Endothelial cell of umbilical vein (primary cell): Measurements from ENCODE around the gene FPGS. TPM values are rescaled to one million over a fixed set of nuclear protein-coding genes. Genes with fewer than 3 reads are reported as not detected.

Source experiments
- BruUV-seq: library from RNA; stranded (reverse); fragments of 400-500 nt; replicated peaks from 2 replicates; lab custom pipeline; 2021; lab: Mats Ljungman, UMichigan
- CTCF ChIA-PET: fragments of 300-600, 350-600 bp; sonication (Branson Sonifier 250); formaldehyde crosslinking; loops from one replicate; lab custom pipeline; 2021; ENCODE audit warnings: antibody characterized with exemption, inconsistent platforms; lab: Charles Lee
- POLR2A ChIA-PET: fragments of 300-600, 350-600 bp; sonication (Branson Sonifier 250); formaldehyde crosslinking; loops from one replicate; lab custom pipeline; 2021; ENCODE audit warnings: antibody characterized with exemption, inconsistent platforms; lab: Charles Lee
- DNase-seq: peaks from one replicate; pipeline ENCODE4 v3.0.0-alpha.2; 2011; ENCODE audit warnings: low read depth, low spot score
- FAIRE-seq: peaks from 2 replicates; lab custom pipeline; 2011; peaks lifted over from hg19 to GRCh38; lab: Jason Lieb, UNC
- H2AFZ ChIP-seq: 2 replicates; pipeline ENCODE4 v1.6.0; 2012; ENCODE audit warnings: low read depth, low read length, control low read depth, inconsistent platforms
- H3K27ac ChIP-seq: 2 replicates; pipeline ENCODE4 v1.5.1; 2011; ENCODE audit warnings: low read depth, mild to moderate bottlenecking, control low read depth, low read length, moderate library complexity; ENCODE audit not compliant: insufficient read depth
- H3K27me3 ChIP-seq, 2 experiments: 2 replicates each; pipeline versions ENCODE4 v1.6.0 to v1.6.1; 2011; ENCODE audit warnings: low read length in 2 of 2, mixed read lengths in 1 of 2; ENCODE audit not compliant: control insufficient read depth in 2 of 2, insufficient read depth in 2 of 2
- H3K36me3 ChIP-seq, 2 experiments: 2 replicates in 1 of 2; 3 replicates in 1 of 2; pipeline ENCODE4 v1.5.1; 2011; ENCODE audit warnings: low read length in 2 of 2, mild to moderate bottlenecking in 1 of 2, moderate library complexity in 1 of 2; ENCODE audit not compliant: control insufficient read depth in 2 of 2, insufficient read depth in 2 of 2; ENCODE audit errors: extremely low read depth in 1 of 2
- H3K4me1 ChIP-seq: 3 replicates; pipeline ENCODE4 v1.5.1; 2011; ENCODE audit warnings: mild to moderate bottlenecking, low read length; ENCODE audit not compliant: control insufficient read depth, insufficient read depth; ENCODE audit errors: extremely low read depth
- H3K4me2 ChIP-seq: 2 replicates; pipeline ENCODE4 v1.6.1; 2011; ENCODE audit warnings: low read length, control low read depth, mixed read lengths; ENCODE audit not compliant: insufficient read depth
- H3K4me3 ChIP-seq, 3 experiments: fragments of 200-600 bp in 1 of 3; sonication (generic), shearing (Covaris generic) in 1 of 3; replicated peaks in 1 of 3; 2 replicates each; pipeline ENCODE4 v1.5.1; 2011 to 2016; ENCODE audit warnings: control low read depth in 3 of 3, low read length in 3 of 3, mild to moderate bottlenecking in 2 of 3, inconsistent platforms in 1 of 3, low read depth in 1 of 3, moderate library complexity in 1 of 3; ENCODE audit not compliant: insufficient read depth in 1 of 3
- H3K79me2 ChIP-seq: 2 replicates; pipeline ENCODE4 v1.6.0; 2012; ENCODE audit warnings: low read length, inconsistent platforms; ENCODE audit not compliant: control insufficient read depth, insufficient read depth
- H3K9ac ChIP-seq: replicated peaks from 2 replicates; pipeline ENCODE3; 2011; ENCODE audit warnings: low read length, control low read depth; ENCODE audit not compliant: insufficient read depth; ENCODE audit errors: extremely low read depth
- H3K9me1 ChIP-seq: replicated peaks from 3 replicates; pipeline ENCODE4 v1.6.0; 2011; ENCODE audit warnings: mild to moderate bottlenecking, low read length; ENCODE audit not compliant: control insufficient read depth, insufficient read depth; ENCODE audit errors: extremely low read depth
- H3K9me3 ChIP-seq: replicated peaks from 2 replicates; pipeline ENCODE4 v1.5.1; 2012; ENCODE audit warnings: low read length, inconsistent platforms; ENCODE audit not compliant: control insufficient read depth, insufficient read depth
- H4K20me1 ChIP-seq: replicated peaks from 2 replicates; pipeline ENCODE3; 2011; ENCODE audit warnings: mild to moderate bottlenecking, low read length; ENCODE audit not compliant: control insufficient read depth, insufficient read depth; ENCODE audit errors: extremely low read depth
- EZH2 ChIP-seq: IDR thresholded peaks from 2 replicates; pipeline ENCODE4 v1.6.1; 2012; ENCODE audit warnings: borderline replicate concordance, low read depth, mild to moderate bottlenecking, moderate library complexity, low read length, inconsistent platforms; ENCODE audit not compliant: severe bottlenecking
- FOS ChIP-seq: IDR thresholded peaks from 2 replicates; pipeline ENCODE4 v1.6.1; 2011; ENCODE audit warnings: mild to moderate bottlenecking, low read length, moderate library complexity, borderline replicate concordance; ENCODE audit not compliant: insufficient read depth
- GATA2 ChIP-seq: IDR thresholded peaks from 2 replicates; pipeline ENCODE4 v1.7.0; 2011; ENCODE audit warnings: low read depth, mild to moderate bottlenecking, moderate library complexity, mixed read lengths, low read length; ENCODE audit not compliant: insufficient read length, insufficient read depth
- JUN ChIP-seq: IDR thresholded peaks from 2 replicates; pipeline ENCODE4 v1.6.1; 2011; ENCODE audit warnings: borderline replicate concordance, low read depth; ENCODE audit not compliant: insufficient read length, insufficient read depth
- MYC ChIP-seq: IDR thresholded peaks from one replicate; pipeline ENCODE4 v1.6.1; 2011; ENCODE audit warnings: mild to moderate bottlenecking, low read depth, low read length
- POLR2A ChIP-seq: IDR thresholded peaks from 2 replicates; pipeline ENCODE4 v1.6.1; 2012; ENCODE audit warnings: low read depth, mild to moderate bottlenecking, control low read depth, low read length
- POLR2AphosphoS5 ChIP-seq: IDR thresholded peaks from 2 replicates; pipeline ENCODE4 v1.6.1; 2012; ENCODE audit warnings: low read depth, mild to moderate bottlenecking, control low read depth, low read length, moderate library complexity; ENCODE audit not compliant: insufficient read depth
- dilution Hi-C: fragments of 300-500 bp; cut with MboI; formaldehyde crosslinking; loops from one replicate; pipeline ENCODE4 v1.15.0; 2019; ENCODE audit warnings: low sequenced_read_pairs; ENCODE audit not compliant: extremely low pct_ligation_motif_present
- intact Hi-C: fragments of 100-400 bp; cut with micrococcal nuclease; formaldehyde crosslinking; loops from one replicate; pipeline ENCODE4 v1.10.0; 2022
- polyA plus RNA-seq, 4 experiments: library from polyadenylated mRNA; depleted of rRNA in 3 of 4; stranded (reverse) in 3 of 4; unstranded in 1 of 4; fragments of >200 nt; gene quantifications; 2 replicates each; pipeline versions ENCODE4 v1.2.1 to v1.2.3, GENCODE V29; 2011 to 2012; ENCODE audit warnings: missing spikeins in 1 of 4
- total RNA-seq: library from RNA; stranded (reverse); gene quantifications from 2 replicates; pipeline ENCODE4 v1.2.3, GENCODE V29; 2021
- TF ChIP-seq, protein P1 (sequence below), 2 donors: IDR thresholded peaks; 1 replicate in 1 of 2; 2 replicates in 1 of 2; pipeline ENCODE4 v1.5.1; 2011; ENCODE audit warnings: low read length in 2 of 2, mild to moderate bottlenecking in 2 of 2, moderate library complexity in 2 of 2, control low read depth in 1 of 2, inconsistent platforms in 1 of 2, low read depth in 1 of 2; ENCODE audit not compliant: insufficient read depth in 1 of 2; ENCODE audit errors: extremely low read depth in 1 of 2
- TF ChIP-seq, protein P2 (sequence below): IDR thresholded peaks from 2 replicates; pipeline ENCODE4 v1.6.1; 2011; ENCODE audit not compliant: insufficient read depth, insufficient read length

The FPGS gene
- total and polyA plus RNA-seq, 2 donors (not counting 3 experiments of a cell fraction or from before 2014, with no cell fraction given), result 77.7 to 90.2 TPM

DNA sequence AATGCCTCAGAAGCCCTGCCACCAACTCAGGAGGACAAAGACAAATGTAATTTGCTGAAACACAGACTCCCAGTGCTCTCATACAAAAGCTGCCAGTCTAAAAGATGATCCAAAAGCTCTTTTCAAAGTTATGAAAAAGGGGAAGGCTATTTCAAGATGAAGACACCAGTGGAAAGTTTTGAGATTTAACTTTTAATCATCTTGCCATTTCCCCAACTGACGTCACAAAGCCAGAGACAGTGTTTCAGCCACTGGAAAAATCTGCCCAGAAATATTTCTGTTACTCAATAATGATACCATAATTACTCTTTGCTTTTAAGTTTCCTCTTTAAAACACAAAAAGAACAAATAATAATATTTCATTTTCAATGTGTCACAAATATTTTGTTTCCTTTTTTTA lies 30.9 kb downstream of the FPGS start:
- intact Hi-C loops (no loop called here), dilution Hi-C loops (no loop called here)
- Histone ChIP-seq H3K36me3 (peaks cover 10 to 23% of the 10 kb centered on the region in 2 experiments), H3K4me2 (no peak overlapping the region), H3K9me1 (no peaks in the 10 kb centered on the region), H4K20me1 (no peaks in the 10 kb centered on the region), H3K9ac (no peak overlapping the region), H3K27me3 (no peaks in the 10 kb centered on the region), H3K9me3 (no peaks in the 10 kb centered on the region), H3K79me2 (peaks cover 94% of the 10 kb centered on the region), H3K27ac (peak overlapping the region; percentile 0), H2AFZ (no peak overlapping the region), H3K4me1 (peaks cover 53% of the 10 kb centered on the region), H3K4me3 (no peak overlapping the region)
- no peak for DNase-seq
- no peak for TF ChIP-seq MYC
- TF ChIP-seq GATA2, result no peak
- TF ChIP-seq FOS, result no peak
- TF ChIP-seq, protein P1, sequence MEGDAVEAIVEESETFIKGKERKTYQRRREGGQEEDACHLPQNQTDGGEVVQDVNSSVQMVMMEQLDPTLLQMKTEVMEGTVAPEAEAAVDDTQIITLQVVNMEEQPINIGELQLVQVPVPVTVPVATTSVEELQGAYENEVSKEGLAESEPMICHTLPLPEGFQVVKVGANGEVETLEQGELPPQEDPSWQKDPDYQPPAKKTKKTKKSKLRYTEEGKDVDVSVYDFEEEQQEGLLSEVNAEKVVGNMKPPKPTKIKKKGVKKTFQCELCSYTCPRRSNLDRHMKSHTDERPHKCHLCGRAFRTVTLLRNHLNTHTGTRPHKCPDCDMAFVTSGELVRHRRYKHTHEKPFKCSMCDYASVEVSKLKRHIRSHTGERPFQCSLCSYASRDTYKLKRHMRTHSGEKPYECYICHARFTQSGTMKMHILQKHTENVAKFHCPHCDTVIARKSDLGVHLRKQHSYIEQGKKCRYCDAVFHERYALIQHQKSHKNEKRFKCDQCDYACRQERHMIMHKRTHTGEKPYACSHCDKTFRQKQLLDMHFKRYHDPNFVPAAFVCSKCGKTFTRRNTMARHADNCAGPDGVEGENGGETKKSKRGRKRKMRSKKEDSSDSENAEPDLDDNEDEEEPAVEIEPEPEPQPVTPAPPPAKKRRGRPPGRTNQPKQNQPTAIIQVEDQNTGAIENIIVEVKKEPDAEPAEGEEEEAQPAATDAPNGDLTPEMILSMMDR (IDR thresholded peaks at IDR 0.05; ENCODE audit: extremely low read depth in 1 of 2, insufficient read depth in 1 of 2, low read depth in 1 of 2, low read length in 2 of 2), result no peak
- TF ChIP-seq EZH2, result no peak
- no peak for TF ChIP-seq POLR2AphosphoS5
- TF ChIP-seq JUN, result no peak
- TF ChIP-seq, protein P2, sequence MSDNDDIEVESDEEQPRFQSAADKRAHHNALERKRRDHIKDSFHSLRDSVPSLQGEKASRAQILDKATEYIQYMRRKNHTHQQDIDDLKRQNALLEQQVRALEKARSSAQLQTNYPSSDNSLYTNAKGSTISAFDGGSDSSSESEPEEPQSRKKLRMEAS, result no peak
- no peak for TF ChIP-seq POLR2A
- POLR2A ChIA-PET, result interaction anchor here (0.7 kb wide), 1 partner anchor 36 kb away, joined by 5 read pairs; no protein-coding TSS in a partner anchor
- no TSS peak for BruUV-seq
- CTCF ChIA-PET, result interaction anchor here (0.8 to 1.1 kb wide), 3 partner anchors 21 to 99 kb away, joined by 3 read pairs; partner anchors contain the start of genes ENG and TOR2A
- FAIRE-seq, result no peak
